ENCODE results near the gene ARVCF.
"Not testable (repeated sequence)": the region's sequence is repeated elsewhere in the genome, so short reads cannot be mapped to it uniquely, and the experiment has no call there.

ARVCF gene

GRCh38 chr22:19936513-19936912 is 80.1 kb downstream of the ARVCF start:
- no peak for DNase-seq (ENCODE audit: low read depth, low spot score)

GRCh38 chr22:19935123-19935718 is 81.4 kb downstream of the ARVCF start:
- DNase-seq (ENCODE audit: low read depth, low spot score): not testable (repeated sequence)

- no peak for DNase-seq (ENCODE audit: low read depth, low spot score)
Observed at GRCh38 chr22:19933341-19934241, 83.0 kb downstream of the ARVCF start.

- DNase-seq (ENCODE audit: low read depth, low spot score): no peak
Observed at GRCh38 chr22:19932367-19933206, 84.0 kb downstream of the ARVCF start.

- DNase-seq (ENCODE audit: low read depth, low spot score): no peak
Observed at GRCh38 chr22:19931514-19931913, 85.1 kb downstream of the ARVCF start.

- no peak for DNase-seq (ENCODE audit: low read depth, low spot score)
Observed at GRCh38 chr22:19930551-19931486, 85.8 kb downstream of the ARVCF start.

- no peak for DNase-seq (ENCODE audit: low read depth, low spot score)
Observed at GRCh38 chr22:19929586-19930550, 86.8 kb downstream of the ARVCF start.

GRCh38 chr22:19928207-19928606 is 88.4 kb downstream of the ARVCF start:
- DNase-seq (ENCODE audit: low read depth, low spot score): no peak

GRCh38 chr22:19927696-19928095 is 88.9 kb downstream of the ARVCF start:
- DNase-seq (ENCODE audit: low read depth, low spot score): no peak

GRCh38 chr22:19926028-19926427 is 90.6 kb downstream of the ARVCF start:
- DNase-seq (ENCODE audit: low read depth, low spot score): not testable (repeated sequence)

GRCh38 chr22:19923914-19924513 is 92.6 kb downstream of the ARVCF start:
- DNase-seq (ENCODE audit: low read depth, low spot score): no peak

GRCh38 chr22:19921544-19922081 is 95.0 kb downstream of the ARVCF start:
- no peak for DNase-seq (ENCODE audit: low read depth, low spot score)

Data from activated CD4-positive, CD25-positive, alpha-beta regulatory T cell treated with anti-CD3 and anti-CD28 coated beads, Interleukin-2, amount 50 U/mL, for 16 hours (primary cell).